ENCODE results near the gene PSG7.
"Not testable (repeated sequence)": the region's sequence is repeated elsewhere in the genome, so short reads cannot be mapped to it uniquely, and the experiment has no call there.

The PSG7 gene

GRCh38 chr19:42913516-42913915 is 23.5 kb downstream of the PSG7 start:
- not testable (repeated sequence) for DNase-seq

- not testable (repeated sequence) for DNase-seq
Observed at GRCh38 chr19:42912941-42913340, 24.1 kb downstream of the PSG7 start.

GRCh38 chr19:42911731-42912130 is 25.3 kb downstream of the PSG7 start:
- DNase-seq = not testable (repeated sequence)

GRCh38 chr19:42906162-42906561 is 30.8 kb downstream of the PSG7 start:
- DNase-seq = not testable (repeated sequence)

- DNase-seq = not testable (repeated sequence)
Observed at GRCh38 chr19:42900561-42900960, 36.4 kb downstream of the PSG7 start.

GRCh38 chr19:42899674-42900073 is 37.3 kb downstream of the PSG7 start:
- not testable (repeated sequence) for DNase-seq

GRCh38 chr19:42899110-42899509 is 37.9 kb downstream of the PSG7 start:
- not testable (repeated sequence) for DNase-seq

- DNase-seq = not testable (repeated sequence)
Observed at GRCh38 chr19:42898656-42899055, 38.4 kb downstream of the PSG7 start.

GRCh38 chr19:42897729-42898128 is 39.3 kb downstream of the PSG7 start:
- DNase-seq = not testable (repeated sequence)

- not testable (repeated sequence) for DNase-seq
Observed at GRCh38 chr19:42890446-42890845, 46.6 kb downstream of the PSG7 start.

- not testable (repeated sequence) for DNase-seq
Observed at GRCh38 chr19:42887876-42888445, 49.0 kb downstream of the PSG7 start.

GRCh38 chr19:42882730-42883129 is 54.3 kb downstream of the PSG7 start:
- not testable (repeated sequence) for DNase-seq

- DNase-seq = not testable (repeated sequence)
Observed at GRCh38 chr19:42882010-42882409, 55.0 kb downstream of the PSG7 start.

GRCh38 chr19:42881279-42881678 is 55.7 kb downstream of the PSG7 start:
- DNase-seq = not testable (repeated sequence)

GRCh38 chr19:42880621-42881020 is 56.4 kb downstream of the PSG7 start:
- DNase-seq = not testable (repeated sequence)

GRCh38 chr19:42879613-42880012 is 57.4 kb downstream of the PSG7 start, which contains the start of gene PSG1:
PSG1 (minus strand) TSS chr19:42879713; CDS start chr19:42879581, 132 bp downstream.
- no peak for DNase-seq

- DNase-seq = not testable (repeated sequence)
Observed at GRCh38 chr19:42876596-42876995, 60.4 kb downstream of the PSG7 start.

GRCh38 chr19:42875881-42876280 is 61.1 kb downstream of the PSG7 start:
- DNase-seq = not testable (repeated sequence)

- DNase-seq = not testable (repeated sequence)
Observed at GRCh38 chr19:42874901-42875813, 61.9 kb downstream of the PSG7 start.

- DNase-seq = not testable (repeated sequence)
Observed at GRCh38 chr19:42874136-42874535, 62.9 kb downstream of the PSG7 start.
